Measurements from ENCODE around the gene R3HDM2. TPM values are rescaled to one million over a fixed set of nuclear protein-coding genes. Genes with fewer than 3 reads are reported as not detected.

The R3HDM2 gene
- total RNA-seq, 1 experiment from 2014 or later = 8.9 TPM

- DNase-seq (ENCODE audit: low spot score) = peak; percentile 71
- in situ Hi-C loops (cut with HindIII; ENCODE audit: low sequenced_read_pairs) = no loop called here
Measured at GRCh38 chr12:57261428-57261865, 169.4 kb downstream of the R3HDM2 start.

GRCh38 chr12:57260366-57260765 is 170.5 kb downstream of the R3HDM2 start:
- in situ Hi-C loops (cut with HindIII; ENCODE audit: low sequenced_read_pairs) = no loop called here
- no peak for DNase-seq (ENCODE audit: low spot score)

DNA sequence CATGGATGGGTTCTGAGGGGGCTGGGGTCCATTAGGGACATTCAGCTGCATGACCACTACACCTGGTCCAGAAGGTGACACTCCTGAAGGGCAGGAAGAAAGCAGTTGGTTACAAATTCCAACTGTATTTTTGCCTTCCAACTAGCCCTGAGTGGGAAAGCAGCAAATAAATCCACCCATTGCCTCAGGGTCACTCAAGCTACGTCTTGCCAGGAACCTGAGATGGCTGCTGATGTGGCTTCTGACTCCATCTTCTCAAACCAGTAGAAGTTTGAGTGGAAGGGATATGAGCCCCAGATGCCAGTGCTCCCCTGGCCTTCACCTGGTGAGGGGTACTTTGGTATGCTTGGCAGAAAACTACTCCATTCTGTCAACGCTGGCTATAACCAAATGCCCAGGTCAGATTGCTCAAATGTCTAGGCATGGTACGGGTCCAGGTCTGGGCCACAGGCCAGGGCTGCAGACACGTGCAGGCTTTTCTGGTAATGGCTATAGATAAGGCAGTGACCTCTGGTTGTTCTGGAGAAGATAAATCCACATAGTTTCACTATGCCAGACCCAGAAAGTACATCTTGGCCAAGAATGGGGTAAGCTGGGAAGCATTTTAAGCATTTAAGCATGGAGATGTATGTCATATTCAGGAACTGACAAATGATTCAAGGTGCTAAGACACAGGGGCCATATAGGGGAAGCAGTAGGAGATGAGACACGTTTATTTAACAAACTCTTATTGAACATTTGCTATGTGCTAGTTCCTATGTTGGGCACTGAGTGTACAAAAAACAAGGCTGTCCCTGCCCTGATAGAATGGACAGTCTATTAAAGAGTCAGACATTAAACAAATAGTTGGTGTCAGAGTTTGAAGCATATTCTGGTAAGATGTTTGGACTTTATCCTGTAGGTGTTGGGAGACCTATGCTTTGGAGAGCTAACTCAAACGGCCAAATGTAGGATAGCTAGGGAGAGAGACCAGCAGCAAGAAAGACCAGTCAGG is 171.6 kb downstream of the R3HDM2 start:
- in situ Hi-C loops (cut with HindIII; ENCODE audit: low sequenced_read_pairs) = no loop called here
- DNase-seq (ENCODE audit: low spot score) = no peak

- no peak for DNase-seq (ENCODE audit: low spot score)
- in situ Hi-C loops (cut with HindIII; ENCODE audit: low sequenced_read_pairs) = no loop called here
Measured at GRCh38 chr12:57255916-57256315, 174.9 kb downstream of the R3HDM2 start.

GRCh38 chr12:57254506-57255280 is 176.2 kb downstream of the R3HDM2 start:
- in situ Hi-C loops (cut with HindIII; ENCODE audit: low sequenced_read_pairs) = no loop called here
- DNase-seq (ENCODE audit: low spot score) = no peak

DNA sequence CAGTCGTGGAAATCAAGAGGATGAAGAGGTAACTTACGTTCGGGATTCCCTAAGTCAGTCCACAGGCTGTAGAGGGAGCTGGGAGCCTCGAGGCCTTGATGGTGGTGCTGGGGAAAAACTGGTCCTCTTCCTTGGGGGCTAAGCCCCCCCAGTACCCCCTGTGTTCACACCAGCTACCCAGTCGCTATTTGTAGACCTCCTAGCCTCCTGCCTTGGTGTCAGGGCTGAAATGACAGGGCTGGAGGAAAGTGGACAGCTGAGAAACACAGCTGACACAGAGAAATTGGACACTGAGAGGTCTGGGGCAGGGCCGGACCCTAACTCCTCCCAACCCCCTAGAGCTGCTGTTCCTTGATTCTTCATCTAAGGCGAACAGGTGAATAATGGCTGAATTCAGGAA is 179.9 kb downstream of the R3HDM2 start, which contains the start of gene STAC3:
STAC3 (minus strand) TSS at position 232 of the 400 bp plus-strand sequence. CDS start 1,551 bp downstream, outside the sequence.
- no peak for DNase-seq (ENCODE audit: low spot score)

DNA sequence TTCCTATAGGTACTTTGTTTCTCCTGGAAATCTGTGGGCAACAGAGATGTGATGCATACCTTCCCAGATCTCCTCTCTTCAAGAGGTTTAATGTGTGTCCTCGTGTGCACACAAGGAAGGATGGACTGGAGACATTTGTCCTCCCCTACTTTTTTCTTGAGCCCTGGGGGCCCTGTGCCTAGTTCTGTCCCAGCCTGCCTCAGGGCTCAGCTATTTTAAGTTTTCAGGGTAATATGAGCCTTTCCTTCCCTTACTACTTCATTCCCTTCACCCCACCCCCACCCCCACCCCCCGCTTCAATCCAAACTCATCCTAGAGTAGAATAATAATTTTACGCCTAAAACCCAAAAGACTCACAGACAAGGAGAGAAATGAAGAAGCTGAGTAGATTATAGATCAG is 180.3 kb downstream of the R3HDM2 start:
- DNase-seq (ENCODE audit: low spot score) = no peak
- in situ Hi-C loops (cut with HindIII; ENCODE audit: low sequenced_read_pairs) = no loop called here

More for the DNA sequence above, 179.9 kb downstream of the R3HDM2 start, which contains the start of gene STAC3:
- in situ Hi-C loops (cut with HindIII; ENCODE audit: low sequenced_read_pairs) = no loop called here

GRCh38 chr12:57248934-57249742 is 181.7 kb downstream of the R3HDM2 start:
- in situ Hi-C loops (cut with HindIII; ENCODE audit: low sequenced_read_pairs) = no loop called here
- DNase-seq (ENCODE audit: low spot score) = no peak

DNA sequence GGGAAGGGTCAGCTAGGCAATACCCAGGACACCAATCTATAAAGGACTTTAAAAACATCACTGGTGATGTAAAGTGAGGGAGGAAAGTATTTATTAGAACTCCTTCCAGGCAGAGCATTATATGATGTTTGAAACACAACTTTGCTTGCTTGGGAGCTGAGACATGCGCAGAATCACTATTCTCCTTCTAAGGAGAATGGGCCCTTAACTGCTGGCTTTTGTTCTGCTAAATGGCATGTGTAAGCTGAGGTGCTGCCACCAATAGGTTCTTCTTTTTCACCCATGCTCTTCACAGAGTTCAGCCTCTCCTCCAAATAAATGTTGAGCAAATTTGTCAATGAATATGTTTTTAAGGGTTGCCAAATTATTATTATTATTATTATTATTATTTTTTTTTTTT is 183.8 kb downstream of the R3HDM2 start:
- in situ Hi-C loops (cut with HindIII; ENCODE audit: low sequenced_read_pairs) = no loop called here
- no peak for DNase-seq (ENCODE audit: low spot score)

- no peak for DNase-seq (ENCODE audit: low spot score)
- in situ Hi-C loops (cut with HindIII; ENCODE audit: low sequenced_read_pairs) = no loop called here
Measured at GRCh38 chr12:57244312-57244696, 186.5 kb downstream of the R3HDM2 start.

- peak; percentile 76 for DNase-seq (ENCODE audit: low spot score)
- in situ Hi-C loops (cut with HindIII; ENCODE audit: low sequenced_read_pairs) = no loop called here
Measured at GRCh38 chr12:57243521-57244311, 187.1 kb downstream of the R3HDM2 start.

GRCh38 chr12:57242691-57243454 is 188.0 kb downstream of the R3HDM2 start:
- DNase-seq (ENCODE audit: low spot score) = peak; percentile 91
- in situ Hi-C loops (cut with HindIII; ENCODE audit: low sequenced_read_pairs) = no loop called here

DNA sequence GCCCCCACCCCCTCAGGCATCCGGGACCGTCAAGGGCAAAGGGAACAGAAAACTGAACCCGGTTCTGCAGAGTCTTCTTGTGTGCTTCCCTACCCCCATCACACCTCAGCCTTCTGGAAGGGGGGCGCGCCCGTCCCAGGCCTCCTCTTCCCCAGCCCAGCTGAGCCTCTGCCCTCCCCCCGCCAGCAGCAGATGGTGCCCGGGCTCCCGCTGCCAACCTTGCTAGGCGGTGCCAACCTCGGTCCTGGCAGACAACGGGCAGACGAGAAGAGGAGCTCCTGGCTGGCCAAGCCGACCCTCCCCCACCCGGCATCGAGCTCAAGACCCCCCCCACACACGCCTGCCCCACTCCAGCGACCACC is 188.5 kb downstream of the R3HDM2 start:
- DNase-seq (ENCODE audit: low spot score) = peak; percentile 95
- in situ Hi-C loops (cut with HindIII; ENCODE audit: low sequenced_read_pairs) = no loop called here

GRCh38 chr12:57241402-57242310 is 189.2 kb downstream of the R3HDM2 start:
- DNase-seq (ENCODE audit: low spot score) = peak; percentile 41
- in situ Hi-C loops (cut with HindIII; ENCODE audit: low sequenced_read_pairs) = no loop called here

DNA sequence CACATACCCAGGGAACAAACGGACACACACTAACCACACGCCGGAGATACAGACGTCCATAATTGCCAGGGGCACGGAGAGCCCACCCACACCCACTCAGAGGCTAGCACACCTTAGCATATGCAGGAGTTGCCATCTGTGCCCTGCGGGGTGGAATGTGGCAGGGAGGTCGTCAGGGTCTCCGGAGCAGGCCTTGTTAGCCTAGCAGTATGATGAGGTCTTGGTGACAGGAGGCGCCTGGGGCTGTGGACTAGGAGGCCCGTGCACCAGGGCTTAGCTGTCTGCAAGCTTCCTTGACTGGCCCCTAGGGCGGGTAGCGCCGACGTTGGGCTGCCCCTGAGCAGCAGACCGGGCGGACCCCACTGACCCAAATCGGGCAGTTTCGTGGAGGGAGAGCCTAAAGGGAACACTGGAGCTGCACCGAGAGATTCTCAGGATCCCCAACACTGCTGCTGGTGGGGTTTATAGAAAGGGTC is 189.9 kb downstream of the R3HDM2 start:
- in situ Hi-C loops (cut with HindIII; ENCODE audit: low sequenced_read_pairs) = no loop called here
- peak; percentile 64 for DNase-seq (ENCODE audit: low spot score)

DNA sequence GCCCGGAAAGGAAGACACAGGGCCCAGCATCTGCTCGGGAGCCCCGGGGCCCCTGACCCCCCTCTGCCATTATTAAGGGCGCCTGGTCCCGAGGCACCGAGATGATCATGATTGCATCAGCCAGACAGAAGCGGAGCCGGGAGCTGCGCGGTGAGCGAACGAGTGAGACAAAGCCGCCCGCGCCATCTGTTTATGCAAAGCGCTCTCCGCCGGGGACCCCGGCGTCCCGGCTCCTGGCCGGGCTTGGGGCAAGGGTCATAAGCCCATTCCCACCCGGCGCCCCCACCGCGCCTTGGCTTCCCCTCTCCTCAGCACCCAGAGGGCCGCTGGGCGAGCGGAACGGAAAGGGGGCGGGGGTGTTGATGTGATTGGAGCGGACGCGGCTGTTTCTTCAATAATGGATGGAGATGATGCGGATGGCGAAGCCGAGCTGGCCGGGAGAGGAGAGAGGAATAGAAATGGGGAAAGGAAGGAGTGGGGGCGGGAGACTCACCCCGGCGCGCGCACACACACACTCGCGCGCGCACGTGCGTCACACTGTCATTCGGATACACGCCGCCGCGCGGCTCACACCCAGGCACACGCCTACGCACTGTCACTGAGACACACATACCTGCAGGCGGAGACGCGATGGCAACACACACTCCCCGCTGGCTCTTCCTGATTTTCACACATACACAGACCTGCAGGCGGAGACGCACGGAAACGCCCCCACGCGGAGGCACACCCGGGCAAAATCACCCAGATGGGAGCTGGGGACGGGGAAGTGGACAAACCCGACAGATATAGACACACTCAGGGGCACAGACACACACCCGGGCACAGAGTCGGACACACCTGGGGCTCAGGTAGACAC is 190.5 kb downstream of the R3HDM2 start:
- in situ Hi-C loops (cut with HindIII; ENCODE audit: low sequenced_read_pairs) = no loop called here
- DNase-seq (ENCODE audit: low spot score) = peak; percentile 91
